ENCODE data around the gene COPS2. TPM values are rescaled to one million over a fixed set of nuclear protein-coding genes. Genes with fewer than 3 reads are reported as not detected.

The COPS2 gene
- total and polyA plus RNA-seq, 2 of the 13 experiments (the other 11 are each of a cell fraction or from before 2014, with no cell fraction given) = 37.8 to 66.3 TPM

- no peak; the same call in 1 of the 2 replicates for TF ChIP-seq ZNF143 (CRISPR knock-in tag; IDR thresholded peaks at IDR 0.05)
- TF ChIP-seq, protein P1, sequence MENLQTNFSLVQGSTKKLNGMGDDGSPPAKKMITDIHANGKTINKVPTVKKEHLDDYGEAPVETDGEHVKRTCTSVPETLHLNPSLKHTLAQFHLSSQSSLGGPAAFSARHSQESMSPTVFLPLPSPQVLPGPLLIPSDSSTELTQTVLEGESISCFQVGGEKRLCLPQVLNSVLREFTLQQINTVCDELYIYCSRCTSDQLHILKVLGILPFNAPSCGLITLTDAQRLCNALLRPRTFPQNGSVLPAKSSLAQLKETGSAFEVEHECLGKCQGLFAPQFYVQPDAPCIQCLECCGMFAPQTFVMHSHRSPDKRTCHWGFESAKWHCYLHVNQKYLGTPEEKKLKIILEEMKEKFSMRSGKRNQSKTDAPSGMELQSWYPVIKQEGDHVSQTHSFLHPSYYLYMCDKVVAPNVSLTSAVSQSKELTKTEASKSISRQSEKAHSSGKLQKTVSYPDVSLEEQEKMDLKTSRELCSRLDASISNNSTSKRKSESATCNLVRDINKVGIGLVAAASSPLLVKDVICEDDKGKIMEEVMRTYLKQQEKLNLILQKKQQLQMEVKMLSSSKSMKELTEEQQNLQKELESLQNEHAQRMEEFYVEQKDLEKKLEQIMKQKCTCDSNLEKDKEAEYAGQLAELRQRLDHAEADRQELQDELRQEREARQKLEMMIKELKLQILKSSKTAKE (CRISPR knock-in tag; IDR thresholded peaks at IDR 0.05; ENCODE audit: borderline replicate concordance) = no peak
- TF ChIP-seq NCOA5 (CRISPR knock-in tag; IDR thresholded peaks at IDR 0.05) = no peak
- no peak for TF ChIP-seq ZNF549 (CRISPR knock-in tag; IDR thresholded peaks at IDR 0.05)
- TF ChIP-seq, protein P2, sequence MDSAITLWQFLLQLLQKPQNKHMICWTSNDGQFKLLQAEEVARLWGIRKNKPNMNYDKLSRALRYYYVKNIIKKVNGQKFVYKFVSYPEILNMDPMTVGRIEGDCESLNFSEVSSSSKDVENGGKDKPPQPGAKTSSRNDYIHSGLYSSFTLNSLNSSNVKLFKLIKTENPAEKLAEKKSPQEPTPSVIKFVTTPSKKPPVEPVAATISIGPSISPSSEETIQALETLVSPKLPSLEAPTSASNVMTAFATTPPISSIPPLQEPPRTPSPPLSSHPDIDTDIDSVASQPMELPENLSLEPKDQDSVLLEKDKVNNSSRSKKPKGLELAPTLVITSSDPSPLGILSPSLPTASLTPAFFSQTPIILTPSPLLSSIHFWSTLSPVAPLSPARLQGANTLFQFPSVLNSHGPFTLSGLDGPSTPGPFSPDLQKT (CRISPR knock-in tag; IDR thresholded peaks at IDR 0.05; ENCODE audit: borderline replicate concordance) = no peak
- TF ChIP-seq ZNF235 (CRISPR knock-in tag; IDR thresholded peaks at IDR 0.05; ENCODE audit: borderline replicate concordance) = no peak
- TF ChIP-seq ZNF709 (CRISPR knock-in tag; IDR thresholded peaks at IDR 0.05) = 0 out of 2 replicates have a peak, but pooled peaks have one; percentile 51
- TF ChIP-seq MAZ (IDR thresholded peaks at IDR 0.05; ENCODE audit: borderline replicate concordance, low read depth, low read length) = peak; percentile 15; the same call in 1 of the 2 replicates
- no peak for TF ChIP-seq MAZ (CRISPR knock-in tag; IDR thresholded peaks at IDR 0.05; ENCODE audit: low read depth)
- no peak for TF ChIP-seq U2AF1 (optimal IDR thresholded peaks at IDR 0.05; ENCODE audit: low read depth, low read length)
- no peak; the same call in 1 of the 2 replicates for TF ChIP-seq ZNF775 (CRISPR knock-in tag; IDR thresholded peaks at IDR 0.05; ENCODE audit: borderline replicate concordance)
- TF ChIP-seq YEATS2 (CRISPR knock-in tag; IDR thresholded peaks at IDR 0.05; ENCODE audit: borderline replicate concordance) = peak; percentile 62; the same call in 1 of the 2 replicates
- TF ChIP-seq CTCF (CRISPR knock-in tag; IDR thresholded peaks at IDR 0.05) = no peak
- no peak for TF ChIP-seq ETS1 (CRISPR knock-in tag; IDR thresholded peaks at IDR 0.05)
- no peak for TF ChIP-seq BCL3 (CRISPR knock-in tag; IDR thresholded peaks at IDR 0.05)
- no peak for TF ChIP-seq NFE2L1 (CRISPR knock-in tag; IDR thresholded peaks at IDR 0.05; ENCODE audit: borderline replicate concordance)
- no peak for TF ChIP-seq THYN1 (CRISPR knock-in tag; IDR thresholded peaks at IDR 0.05; ENCODE audit: borderline replicate concordance, low read depth)
- peak; percentile 85 for TF ChIP-seq POLR2AphosphoS5 (IDR thresholded peaks at IDR 0.05; ENCODE audit: low read depth, low read length)
- no peak for TF ChIP-seq KLF13 (CRISPR knock-in tag; IDR thresholded peaks at IDR 0.05)
- no peak for TF ChIP-seq PCBP2 (optimal IDR thresholded peaks at IDR 0.05; ENCODE audit: low read depth, low read length, poor library complexity, severe bottlenecking)
- TF ChIP-seq MED1 (CRISPR knock-in tag; IDR thresholded peaks at IDR 0.05) = 0 out of 2 replicates have a peak, but pooled peaks have one; percentile 43
- no peak for TF ChIP-seq JUND (CRISPR knock-in tag; IDR thresholded peaks at IDR 0.05)
Observed at GRCh38 chr15:49169880-49170597, 14.6 kb upstream of the COPS2 start, which contains the start of gene GALK2 (continued).

Measured in HepG2 (cell line).